ENCODE measurements around the gene RPN2. TPM values are rescaled to one million over a fixed set of nuclear protein-coding genes. Genes with fewer than 3 reads are reported as not detected.

The RPN2 gene
- polyA plus RNA-seq, 1 donor (not counting 4 experiments of a cell fraction or from before 2014, with no cell fraction given) = 220 TPM

GRCh38 chr20:37160683-37161082, 18.4 kb upstream of the RPN2 start:
- Histone ChIP-seq H3K9ac (ENCODE audit: control insufficient read depth, extremely low read depth, insufficient read depth, low read length) (no peak overlapping the region), H3K9me3 (ENCODE audit: control insufficient read depth, low read depth, low read length) (no peaks in the 10 kb centered on the region), H3K4me2 (ENCODE audit: control insufficient read depth, extremely low read depth, insufficient read depth, low read depth, low read length) (no peak overlapping the region), H3K4me1 (ENCODE audit: control insufficient read depth, extremely low read depth, insufficient read depth, low read length) (no peaks in the 10 kb centered on the region), H2AFZ (ENCODE audit: control insufficient read depth, low read length) (no peak overlapping the region), H3K36me3 (ENCODE audit: control insufficient read depth in 2 of 2, extremely low read depth in 1 of 2, insufficient read depth in 2 of 2, low read length in 2 of 2) (no peaks in the 10 kb centered on the region), H3K9me1 (ENCODE audit: control insufficient read depth, extremely low read depth, insufficient read depth, low read length) (no peaks in the 10 kb centered on the region), H3K27ac (ENCODE audit: control insufficient read depth, insufficient read depth, low read length) (no peak overlapping the region), H3K4me3 (ENCODE audit: control insufficient read depth in 2 of 3, extremely low read depth in 1 of 3, insufficient read depth in 2 of 3, low read depth in 1 of 3, low read length in 3 of 3) (no peak overlapping the region), H3K27me3 (ENCODE audit: control insufficient read depth, extremely low read depth, insufficient read depth, low read length) (peaks cover 11% of the 10 kb centered on the region), H4K20me1 (ENCODE audit: control insufficient read depth, extremely low read depth, insufficient read depth, low read length) (no peaks in the 10 kb centered on the region), H3K79me2 (ENCODE audit: control insufficient read depth, insufficient read depth, low read length) (no peaks in the 10 kb centered on the region)
- dilution Hi-C loops (cut with MboI; ENCODE audit: extremely low pct_ligation_motif_present, low sequenced_read_pairs) = no loop called here
- FAIRE-seq (no peak), DNase-seq (ENCODE audit: low read depth, low spot score) (no peak)
- TF ChIP-seq CTCF (optimal IDR thresholded peaks at IDR 0.05 in 1 of 3, IDR thresholded peaks at IDR 0.05 in 1 of 3, conservative IDR thresholded peaks at IDR 0.05 in 1 of 3; ENCODE audit: extremely low read depth in 1 of 3, insufficient read depth in 2 of 3, low read length in 3 of 3) = no peak
- no peak for TF ChIP-seq EZH2 (IDR thresholded peaks at IDR 0.05; ENCODE audit: low read length)

GRCh38 chr20:37161830-37162549, 17.1 kb upstream of the RPN2 start:
- FAIRE-seq (no peak), DNase-seq (ENCODE audit: low read depth, low spot score) (no peak)
- H3K9me1 ChIP-seq (ENCODE audit: control insufficient read depth, extremely low read depth, insufficient read depth, low read length) = no peaks in the 10 kb centered on the region
- H3K4me2 ChIP-seq (ENCODE audit: control insufficient read depth, extremely low read depth, insufficient read depth, low read depth, low read length) = no peak overlapping the region
- no peak overlapping the region for H3K9ac ChIP-seq (ENCODE audit: control insufficient read depth, extremely low read depth, insufficient read depth, low read length)
- peaks cover 11% of the 10 kb centered on the region for H3K27me3 ChIP-seq (ENCODE audit: control insufficient read depth, extremely low read depth, insufficient read depth, low read length)
- H4K20me1 ChIP-seq (ENCODE audit: control insufficient read depth, extremely low read depth, insufficient read depth, low read length) = no peaks in the 10 kb centered on the region
- H3K27ac ChIP-seq (ENCODE audit: control insufficient read depth, insufficient read depth, low read length) = no peak overlapping the region
- dilution Hi-C loops (cut with MboI; ENCODE audit: extremely low pct_ligation_motif_present, low sequenced_read_pairs) = no loop called here
- TF ChIP-seq CTCF (optimal IDR thresholded peaks at IDR 0.05 in 1 of 3, IDR thresholded peaks at IDR 0.05 in 1 of 3, conservative IDR thresholded peaks at IDR 0.05 in 1 of 3; ENCODE audit: extremely low read depth in 1 of 3, insufficient read depth in 2 of 3, low read length in 3 of 3) (no peak), EZH2 (IDR thresholded peaks at IDR 0.05; ENCODE audit: low read length) (no peak)
- no peak overlapping the region for H3K4me3 ChIP-seq (ENCODE audit: control insufficient read depth in 2 of 3, extremely low read depth in 1 of 3, insufficient read depth in 2 of 3, low read depth in 1 of 3, low read length in 3 of 3)
- no peaks in the 10 kb centered on the region for H3K79me2 ChIP-seq (ENCODE audit: control insufficient read depth, insufficient read depth, low read length)
- H3K4me1 ChIP-seq (ENCODE audit: control insufficient read depth, extremely low read depth, insufficient read depth, low read length) = no peaks in the 10 kb centered on the region
- no peaks in the 10 kb centered on the region for H3K36me3 ChIP-seq (ENCODE audit: control insufficient read depth in 2 of 2, extremely low read depth in 1 of 2, insufficient read depth in 2 of 2, low read length in 2 of 2)
- H3K9me3 ChIP-seq (ENCODE audit: control insufficient read depth, low read depth, low read length) = no peaks in the 10 kb centered on the region
- H2AFZ ChIP-seq (ENCODE audit: control insufficient read depth, low read length) = no peak overlapping the region

All from keratinocyte (primary cell).